Measurements from ENCODE around the gene CDADC1.

DNA sequence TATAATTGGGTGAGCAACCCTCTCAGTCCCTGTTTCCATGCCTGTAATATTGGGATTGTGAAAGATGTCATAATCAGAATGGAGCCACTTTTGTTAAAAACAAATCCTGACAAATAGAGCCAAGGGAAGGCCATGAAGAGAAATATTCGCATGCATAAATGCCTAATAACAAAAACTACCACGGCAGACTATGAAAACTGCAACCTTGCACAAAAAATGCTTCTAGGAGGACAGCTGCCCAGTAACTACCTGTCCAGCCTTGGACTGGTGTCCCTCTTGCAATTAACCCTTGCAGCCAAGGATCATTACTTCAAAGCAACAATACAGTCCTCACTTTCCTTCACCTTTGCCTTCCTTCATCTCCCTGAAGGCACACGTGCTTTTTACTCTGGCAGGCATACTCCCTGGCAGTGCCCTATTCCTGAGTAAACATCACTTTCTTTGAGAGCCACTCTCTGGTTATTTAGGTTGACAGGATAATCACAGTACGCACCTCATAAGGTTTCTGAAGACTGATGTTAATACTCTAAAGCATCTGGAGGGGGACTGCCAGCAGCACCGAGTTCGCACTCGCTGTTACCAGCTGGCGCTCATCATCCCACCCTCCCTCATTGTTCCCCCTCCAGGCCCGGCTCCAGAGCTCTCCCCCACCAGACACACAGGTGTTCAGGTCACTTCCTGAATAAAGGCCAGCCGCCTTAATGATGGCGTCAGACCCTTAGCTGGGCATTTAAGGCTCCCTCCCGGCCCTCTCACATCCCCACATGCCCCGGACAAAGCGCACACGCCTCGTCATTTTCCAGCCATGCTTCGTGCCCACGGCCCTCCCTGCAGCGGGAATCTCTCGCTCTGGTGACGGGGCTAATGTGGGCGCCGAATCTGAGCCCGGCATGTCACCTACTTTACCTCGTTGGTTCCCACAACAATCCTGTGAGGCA lies 57.3 kb downstream of the CDADC1 start:
- TF ChIP-seq, protein P1, sequence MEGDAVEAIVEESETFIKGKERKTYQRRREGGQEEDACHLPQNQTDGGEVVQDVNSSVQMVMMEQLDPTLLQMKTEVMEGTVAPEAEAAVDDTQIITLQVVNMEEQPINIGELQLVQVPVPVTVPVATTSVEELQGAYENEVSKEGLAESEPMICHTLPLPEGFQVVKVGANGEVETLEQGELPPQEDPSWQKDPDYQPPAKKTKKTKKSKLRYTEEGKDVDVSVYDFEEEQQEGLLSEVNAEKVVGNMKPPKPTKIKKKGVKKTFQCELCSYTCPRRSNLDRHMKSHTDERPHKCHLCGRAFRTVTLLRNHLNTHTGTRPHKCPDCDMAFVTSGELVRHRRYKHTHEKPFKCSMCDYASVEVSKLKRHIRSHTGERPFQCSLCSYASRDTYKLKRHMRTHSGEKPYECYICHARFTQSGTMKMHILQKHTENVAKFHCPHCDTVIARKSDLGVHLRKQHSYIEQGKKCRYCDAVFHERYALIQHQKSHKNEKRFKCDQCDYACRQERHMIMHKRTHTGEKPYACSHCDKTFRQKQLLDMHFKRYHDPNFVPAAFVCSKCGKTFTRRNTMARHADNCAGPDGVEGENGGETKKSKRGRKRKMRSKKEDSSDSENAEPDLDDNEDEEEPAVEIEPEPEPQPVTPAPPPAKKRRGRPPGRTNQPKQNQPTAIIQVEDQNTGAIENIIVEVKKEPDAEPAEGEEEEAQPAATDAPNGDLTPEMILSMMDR (IDR thresholded peaks at IDR 0.05; ENCODE audit: borderline replicate concordance, extremely low read depth, low read length, poor library complexity, severe bottlenecking), result no peak
- TF ChIP-seq EZH2 (IDR thresholded peaks at IDR 0.05; ENCODE audit: borderline replicate concordance, low read depth, low read length, severe bottlenecking), result no peak

Data from DND-41 (cell line).